Activated CD4-positive, alpha-beta T cell treated with anti-CD3 and anti-CD28 coated beads, Interleukin-2, amount 50 U/mL, for 4 hours (primary cell): ENCODE measurements around the gene PKIB.

Experiments used
- DNase-seq, 2 experiments: peaks; one replicate each; pipeline ENCODE4 v3.0.0-alpha.2; 2020

PKIB gene

GRCh38 chr6:122749451-122750050, 139.3 kb downstream of the PKIB start:
- DNase-seq: no peak

- DNase-seq: no peak
Observed at GRCh38 chr6:122751326-122751725, 141.1 kb downstream of the PKIB start.

DNA sequence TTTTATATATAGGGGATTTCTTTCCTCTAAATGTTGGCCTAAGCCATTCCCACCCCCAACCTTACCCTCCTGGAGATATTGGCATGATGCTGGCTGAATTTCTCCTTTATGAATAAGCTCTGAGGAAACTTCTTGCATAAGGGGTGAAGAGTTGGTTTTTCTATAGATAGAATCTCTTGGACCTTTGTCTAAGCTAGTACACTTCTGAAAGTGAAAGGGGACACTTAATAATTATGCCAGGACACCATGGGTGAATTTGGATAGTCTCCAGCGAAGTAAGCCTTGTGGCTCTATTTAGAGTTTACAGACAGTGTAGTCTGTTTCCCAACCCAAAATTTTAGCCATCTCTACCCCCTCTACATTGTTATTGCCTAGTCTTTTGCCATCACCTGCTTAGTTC, 142.3 kb downstream of the PKIB start:
- DNase-seq: no peak

DNA sequence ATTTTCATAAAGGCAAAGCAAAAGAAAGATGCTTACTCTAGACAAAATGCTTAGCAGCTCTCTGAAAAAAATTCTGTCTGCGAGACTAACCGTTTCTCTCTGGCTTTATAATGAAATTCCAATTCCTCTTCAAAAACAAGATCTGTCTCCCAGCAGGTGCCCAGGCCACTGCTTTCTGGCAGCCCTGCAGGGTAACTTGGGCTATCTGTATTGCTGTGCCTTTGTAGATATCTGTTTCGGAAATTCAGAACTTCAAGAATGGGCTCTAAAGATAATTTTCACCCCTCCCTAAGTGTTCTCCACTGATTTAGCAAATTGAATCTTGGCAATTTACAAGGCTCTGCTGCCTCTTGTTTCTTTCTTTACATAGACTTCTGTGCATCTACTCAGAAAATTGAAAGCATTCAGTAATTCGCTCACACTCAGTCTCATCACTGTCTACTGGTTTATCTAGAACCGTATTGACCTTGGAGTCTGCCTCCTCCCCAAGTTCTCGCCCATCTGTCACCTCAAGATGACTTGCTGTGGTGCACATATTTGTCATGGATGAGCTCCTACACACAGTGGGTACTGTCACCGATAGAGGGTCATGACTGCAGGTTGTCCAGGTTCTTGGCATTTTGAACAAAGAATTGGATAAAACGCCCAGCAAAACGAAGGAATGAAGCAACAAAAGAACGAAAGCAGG, 142.9 kb downstream of the PKIB start:
- no peak for DNase-seq

- no peak for DNase-seq
Observed at GRCh38 chr6:122753688-122754056, 143.5 kb downstream of the PKIB start.

GRCh38 chr6:122754191-122754731, 144.1 kb downstream of the PKIB start:
- DNase-seq: no peak

GRCh38 chr6:122755901-122756300, 145.7 kb downstream of the PKIB start:
- DNase-seq: no peak

DNA sequence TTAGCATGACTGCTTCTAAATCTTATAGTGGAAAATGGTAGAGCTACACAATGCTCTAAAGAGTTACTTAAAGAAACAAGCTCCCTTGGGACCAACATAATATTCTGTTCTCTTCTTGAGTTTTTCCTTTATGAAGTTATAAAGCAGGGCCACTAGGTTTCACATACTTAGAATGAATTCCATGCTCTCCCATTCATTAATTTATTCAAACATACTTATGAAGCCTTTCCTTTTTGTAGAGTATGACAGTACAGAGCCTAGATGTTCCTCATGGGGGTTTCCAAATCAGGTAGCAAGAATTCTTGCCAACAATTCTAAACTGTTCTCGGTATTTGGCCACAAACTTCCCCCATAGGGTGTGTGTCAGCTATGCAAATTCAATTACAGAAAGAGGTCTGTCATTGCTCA, 148.7 kb downstream of the PKIB start:
- no peak for DNase-seq

DNA sequence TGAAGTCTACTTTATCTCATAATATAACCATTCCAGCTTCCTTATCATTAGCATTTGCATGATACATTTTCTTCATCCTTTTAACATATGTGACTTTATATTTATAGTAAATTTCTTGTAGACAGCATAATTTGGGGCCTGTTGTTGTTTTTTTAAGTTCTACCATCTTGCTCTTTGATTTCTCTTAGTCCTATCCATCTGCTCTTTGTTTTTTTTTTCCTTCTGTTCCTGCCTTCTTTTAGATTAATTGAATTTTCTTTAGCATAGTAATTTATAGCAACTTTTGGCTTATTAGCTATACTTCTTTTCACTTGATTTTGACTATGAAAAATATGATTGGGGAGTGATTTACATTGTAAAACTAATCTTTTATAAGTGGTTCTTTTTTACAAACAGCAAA, 150.1 kb downstream of the PKIB start:
- no peak for DNase-seq

- no peak for DNase-seq
Observed at GRCh38 chr6:122766256-122766655, 156.1 kb downstream of the PKIB start.

GRCh38 chr6:122770835-122771601, 160.8 kb downstream of the PKIB start:
- no peak for DNase-seq

DNA sequence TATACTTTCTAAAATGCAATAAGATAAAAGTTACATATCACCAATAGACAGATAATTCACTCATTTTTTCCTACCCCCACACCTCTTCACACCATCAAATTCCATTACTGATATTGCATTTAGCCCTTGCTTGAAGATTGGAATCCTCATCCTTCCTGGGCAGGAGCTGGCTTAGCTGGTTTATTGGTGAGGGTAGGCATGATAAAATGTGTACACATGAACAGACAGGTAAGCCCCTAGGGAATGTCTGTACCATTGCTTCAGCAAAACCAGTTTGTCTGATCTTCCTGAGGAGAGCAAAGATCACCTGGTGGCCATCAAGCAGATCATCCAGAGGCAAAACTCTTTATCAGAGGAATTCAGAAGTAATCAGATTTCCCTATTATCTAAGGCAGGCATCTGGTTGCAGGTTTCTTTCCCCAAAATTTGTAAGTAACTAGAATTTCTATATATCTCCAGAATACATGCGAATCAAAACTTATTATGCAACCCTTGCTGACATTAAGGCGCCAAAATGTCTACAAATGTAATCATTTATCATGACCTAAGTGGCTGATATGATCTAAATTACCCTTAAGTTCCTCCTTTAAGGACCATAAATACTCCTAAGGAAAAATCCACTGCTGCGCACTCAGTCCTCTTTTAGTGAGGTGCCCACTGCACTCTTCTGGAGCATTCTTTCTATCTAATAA, 162.7 kb downstream of the PKIB start:
- DNase-seq: no peak
